ENCODE results near the gene GYS2.

- TF ChIP-seq CTCF (IDR thresholded peaks at IDR 0.05; ENCODE audit: insufficient read depth, low read depth, low read length) = no peak
- TF ChIP-seq EZH2 (IDR thresholded peaks at IDR 0.05; ENCODE audit: insufficient read depth, low read length) = no peak
Measured at GRCh38 chr12:21500786-21501257, 103.8 kb downstream of the GYS2 start.

Data from astrocyte (in vitro differentiated cells and primary cell).